ENCODE results near the gene ZFYVE9.
A peak's percentile ranks its signal among the peaks of the same experiment; 100 is the strongest.

Gene ZFYVE9

DNA sequence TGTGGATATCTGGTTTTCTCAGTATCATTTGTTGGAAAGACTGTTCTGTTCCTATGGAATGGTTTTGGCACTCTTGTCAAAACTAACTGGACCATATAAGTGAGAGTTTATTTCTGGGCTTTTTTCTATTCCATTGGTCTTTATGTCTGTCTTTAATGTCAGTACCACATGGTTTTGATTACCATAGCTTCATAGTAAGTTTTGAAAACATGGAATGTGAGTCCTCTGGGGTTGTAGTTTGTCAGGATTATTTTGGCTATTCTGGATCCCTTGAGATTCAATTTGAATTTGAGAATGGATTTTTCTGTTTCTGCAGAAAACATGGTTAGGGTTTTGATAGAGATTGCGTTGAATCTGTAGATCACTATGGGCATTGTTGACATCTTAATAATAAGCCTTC lies 107.9 kb downstream of the ZFYVE9 start:
- TF ChIP-seq JUND (IDR thresholded peaks at IDR 0.05; ENCODE audit: low read depth) = no peak
- in situ Hi-C loops (cut with HindIII; ENCODE audit: low pct_unique_long_range_greater_than_20kb, low sequenced_read_pairs) = no loop called here
- no peak for DNase-seq (ENCODE audit: low read depth in 1 of 2, low spot score in 1 of 2)

DNA sequence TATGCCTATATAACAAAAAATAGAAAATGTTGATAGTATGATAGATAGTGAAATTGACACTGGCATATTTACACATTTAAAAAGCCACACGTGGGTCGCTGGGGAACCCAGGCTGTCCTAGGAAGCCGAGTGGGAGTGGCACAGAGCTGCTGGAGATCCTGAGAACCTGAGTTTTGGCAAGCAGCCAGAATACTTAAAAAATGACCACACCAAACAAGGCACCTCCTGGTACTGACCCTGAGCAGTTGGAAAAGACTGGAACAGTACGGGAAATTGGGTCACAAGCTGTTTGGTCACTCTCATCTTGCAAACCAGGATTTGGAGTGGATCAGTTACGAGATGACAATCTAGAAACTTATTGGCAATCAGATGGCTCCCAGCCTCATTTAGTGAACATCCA lies 111.5 kb downstream of the ZFYVE9 start:
- in situ Hi-C loops (cut with HindIII; ENCODE audit: low pct_unique_long_range_greater_than_20kb, low sequenced_read_pairs) = no loop called here
- DNase-seq (ENCODE audit: low read depth in 1 of 2, low spot score in 1 of 2) = peak in 1 of 2 experiments; percentile 7
- TF ChIP-seq JUND (IDR thresholded peaks at IDR 0.05; ENCODE audit: low read depth) = no peak

DNA sequence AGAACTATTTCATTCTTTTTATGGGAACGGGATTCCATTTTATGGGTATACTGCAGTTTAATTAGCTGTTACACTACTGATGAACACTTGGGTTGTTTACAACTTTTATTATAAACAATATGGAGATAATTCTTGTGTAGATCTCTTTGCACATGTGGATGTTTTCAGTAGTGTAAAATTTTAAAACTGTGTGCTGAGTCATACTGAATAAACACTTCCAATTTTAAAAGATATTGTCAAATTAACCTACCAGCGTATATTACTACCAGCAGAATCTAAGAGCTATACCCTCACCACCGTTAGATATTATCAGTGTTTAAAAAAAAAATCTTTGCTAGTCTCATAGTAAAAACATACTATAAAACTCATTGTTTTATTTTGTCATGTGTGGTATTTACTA lies 118.0 kb downstream of the ZFYVE9 start:
- in situ Hi-C loops (cut with HindIII; ENCODE audit: low pct_unique_long_range_greater_than_20kb, low sequenced_read_pairs) = no loop called here
- DNase-seq (ENCODE audit: low read depth in 1 of 2, low spot score in 1 of 2) = no peak
- TF ChIP-seq JUND (IDR thresholded peaks at IDR 0.05; ENCODE audit: low read depth) = no peak

DNA sequence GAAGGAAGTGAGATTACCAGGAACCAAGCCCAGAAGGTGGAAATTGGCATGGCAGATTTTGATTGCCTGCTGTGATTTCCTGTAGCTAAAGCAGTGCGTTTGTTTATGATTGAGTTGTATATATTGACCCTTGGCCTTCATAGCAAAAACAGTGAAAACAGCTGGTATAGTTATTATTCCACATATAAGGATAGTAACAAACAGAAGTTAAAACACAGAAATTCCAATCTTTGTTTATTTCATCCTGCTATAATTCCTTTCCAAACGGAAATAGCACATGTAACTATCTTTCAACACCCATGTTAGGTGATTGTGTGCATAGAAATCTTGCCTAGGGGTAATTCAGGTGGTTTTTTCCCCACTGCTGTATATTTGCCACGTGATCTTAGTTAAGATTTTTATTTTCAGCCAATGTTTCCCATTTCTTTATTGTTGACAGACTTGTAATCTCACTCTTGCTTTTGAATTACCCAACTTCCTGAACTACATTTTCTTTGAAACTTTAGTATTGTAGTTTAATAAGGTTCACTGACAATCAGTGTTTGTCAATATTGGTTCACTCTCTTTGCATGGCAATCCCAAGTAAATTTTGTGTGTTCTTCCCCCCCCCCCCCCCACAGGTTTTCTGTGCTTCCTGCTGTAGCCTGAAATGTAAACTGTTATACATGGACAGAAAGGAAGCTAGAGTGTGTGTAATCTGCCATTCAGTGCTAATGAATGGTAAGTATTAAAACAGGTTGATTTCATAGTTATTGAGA lies 121.4 kb downstream of the ZFYVE9 start:
- peak in 1 of 2 experiments; percentile 3 for DNase-seq (ENCODE audit: low read depth in 1 of 2, low spot score in 1 of 2)
- no peak for TF ChIP-seq JUND (IDR thresholded peaks at IDR 0.05; ENCODE audit: low read depth)
- in situ Hi-C loops (cut with HindIII; ENCODE audit: low pct_unique_long_range_greater_than_20kb, low sequenced_read_pairs) = no loop called here

GRCh38 chr1:52264530-52265115 lies 122.7 kb downstream of the ZFYVE9 start:
- in situ Hi-C loops (cut with HindIII; ENCODE audit: low pct_unique_long_range_greater_than_20kb, low sequenced_read_pairs) = no loop called here
- no peak for TF ChIP-seq JUND (IDR thresholded peaks at IDR 0.05; ENCODE audit: low read depth)
- no peak for DNase-seq (ENCODE audit: low read depth in 1 of 2, low spot score in 1 of 2)

DNA sequence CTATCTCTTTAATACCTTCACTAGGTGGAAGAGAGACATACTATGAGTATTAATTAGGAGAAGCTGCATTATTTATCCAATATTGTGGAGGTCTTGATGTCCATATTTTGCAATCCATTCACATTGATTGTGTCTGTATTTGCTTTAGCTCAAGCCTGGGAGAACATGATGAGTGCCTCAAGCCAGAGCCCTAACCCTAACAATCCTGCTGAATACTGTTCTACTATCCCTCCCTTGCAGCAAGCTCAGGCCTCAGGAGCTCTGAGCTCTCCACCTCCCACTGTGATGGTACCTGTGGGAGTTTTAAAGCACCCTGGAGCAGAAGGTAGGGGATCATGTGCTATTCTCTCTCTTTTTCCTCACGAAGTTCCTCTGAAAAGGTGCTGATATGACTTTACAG lies 124.6 kb downstream of the ZFYVE9 start:
- in situ Hi-C loops (cut with HindIII; ENCODE audit: low pct_unique_long_range_greater_than_20kb, low sequenced_read_pairs) = no loop called here
- no peak for DNase-seq (ENCODE audit: low read depth in 1 of 2, low spot score in 1 of 2)

GRCh38 chr1:52268372-52268771 lies 126.5 kb downstream of the ZFYVE9 start:
- no peak for TF ChIP-seq JUND (IDR thresholded peaks at IDR 0.05; ENCODE audit: low read depth)
- DNase-seq (ENCODE audit: low read depth in 1 of 2, low spot score in 1 of 2) = no peak

More for the DNA sequence above, 124.6 kb downstream of the ZFYVE9 start:
- no peak for TF ChIP-seq JUND (IDR thresholded peaks at IDR 0.05; ENCODE audit: low read depth)

DNA sequence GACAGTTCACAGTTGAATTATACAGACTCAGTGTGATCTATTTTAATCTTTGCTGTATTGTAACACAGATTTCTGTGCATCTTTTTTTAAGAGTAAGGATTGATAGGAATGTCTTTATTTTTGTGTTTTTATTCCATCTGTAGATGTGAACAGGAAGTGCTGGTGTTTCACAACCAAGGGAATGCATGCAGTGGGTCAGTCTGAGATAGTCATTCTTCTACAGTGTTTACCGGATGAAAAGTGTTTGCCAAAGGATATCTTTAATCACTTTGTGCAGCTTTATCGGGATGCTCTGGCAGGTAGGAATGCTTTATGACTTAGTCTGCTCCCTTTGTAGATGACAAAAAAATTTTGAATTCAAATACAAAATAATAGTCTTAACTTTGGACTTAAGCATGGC lies 139.6 kb downstream of the ZFYVE9 start:
- DNase-seq (ENCODE audit: low read depth in 1 of 2, low spot score in 1 of 2) = no peak
- no peak for TF ChIP-seq JUND (IDR thresholded peaks at IDR 0.05; ENCODE audit: low read depth)
- in situ Hi-C loops (cut with HindIII; ENCODE audit: low pct_unique_long_range_greater_than_20kb, low sequenced_read_pairs) = no loop called here

More at GRCh38 chr1:52268372-52268771, 126.5 kb downstream of the ZFYVE9 start:
- in situ Hi-C loops (cut with HindIII; ENCODE audit: low pct_unique_long_range_greater_than_20kb, low sequenced_read_pairs) = no loop called here

GRCh38 chr1:52288286-52288685 lies 146.4 kb downstream of the ZFYVE9 start:
- no peak for TF ChIP-seq JUND (IDR thresholded peaks at IDR 0.05; ENCODE audit: low read depth)
- DNase-seq (ENCODE audit: low read depth in 1 of 2, low spot score in 1 of 2) = no peak
- in situ Hi-C loops (cut with HindIII; ENCODE audit: low pct_unique_long_range_greater_than_20kb, low sequenced_read_pairs) = no loop called here

DNA sequence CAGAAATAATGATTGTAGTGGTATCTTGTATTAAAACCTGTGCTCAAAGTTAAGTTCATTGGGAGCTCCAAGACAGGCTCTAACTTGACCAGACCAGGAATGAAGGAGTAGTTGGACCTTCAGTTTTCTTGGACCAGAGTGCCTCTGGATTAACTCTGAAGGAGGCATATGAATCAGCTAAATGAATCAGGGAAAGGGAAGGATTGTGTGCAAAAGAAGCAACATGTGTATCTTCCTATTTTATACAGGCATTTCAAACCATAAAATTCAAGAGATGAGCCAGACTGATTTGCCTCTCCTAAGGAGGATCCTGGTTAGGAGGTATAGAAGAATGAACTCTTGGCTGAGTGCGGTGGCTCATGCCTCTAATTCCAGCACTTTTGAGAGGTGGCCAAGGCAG lies 152.7 kb downstream of the ZFYVE9 start:
- in situ Hi-C loops (cut with HindIII; ENCODE audit: low pct_unique_long_range_greater_than_20kb, low sequenced_read_pairs) = no loop called here
- TF ChIP-seq JUND (IDR thresholded peaks at IDR 0.05; ENCODE audit: low read depth) = no peak
- no peak for DNase-seq (ENCODE audit: low read depth in 1 of 2, low spot score in 1 of 2)

GRCh38 chr1:52296345-52296744 lies 154.5 kb downstream of the ZFYVE9 start:
- in situ Hi-C loops (cut with HindIII; ENCODE audit: low pct_unique_long_range_greater_than_20kb, low sequenced_read_pairs) = no loop called here
- TF ChIP-seq JUND (IDR thresholded peaks at IDR 0.05; ENCODE audit: low read depth) = no peak
- peak; percentile 20 to 69 for DNase-seq (ENCODE audit: low read depth in 1 of 2, low spot score in 1 of 2)

GRCh38 chr1:52305417-52306226 lies 163.7 kb downstream of the ZFYVE9 start:
- in situ Hi-C loops (cut with HindIII; ENCODE audit: low pct_unique_long_range_greater_than_20kb, low sequenced_read_pairs) = no loop called here
- TF ChIP-seq JUND (IDR thresholded peaks at IDR 0.05; ENCODE audit: low read depth) = no peak
- DNase-seq (ENCODE audit: low read depth in 1 of 2, low spot score in 1 of 2) = no peak

Measured in T47D (cell line).